HG02938 (cell line): Measurements from ENCODE around the gene FBH1.
A peak's percentile ranks its signal among the peaks of the same experiment; 100 is the strongest.
"Not testable (repeated sequence)": the region's sequence is repeated elsewhere in the genome, so short reads cannot be mapped to it uniquely, and the experiment has no call there.

Experiments
- ATAC-seq: cut with Tn5 transposase; IDR thresholded peaks from one replicate; pipeline ENCODE4 v1.9.1; 2021; ENCODE audit warnings: mild to moderate bottlenecking, moderate library complexity; ENCODE audit not compliant: unreplicated experiment

FBH1 gene

DNA sequence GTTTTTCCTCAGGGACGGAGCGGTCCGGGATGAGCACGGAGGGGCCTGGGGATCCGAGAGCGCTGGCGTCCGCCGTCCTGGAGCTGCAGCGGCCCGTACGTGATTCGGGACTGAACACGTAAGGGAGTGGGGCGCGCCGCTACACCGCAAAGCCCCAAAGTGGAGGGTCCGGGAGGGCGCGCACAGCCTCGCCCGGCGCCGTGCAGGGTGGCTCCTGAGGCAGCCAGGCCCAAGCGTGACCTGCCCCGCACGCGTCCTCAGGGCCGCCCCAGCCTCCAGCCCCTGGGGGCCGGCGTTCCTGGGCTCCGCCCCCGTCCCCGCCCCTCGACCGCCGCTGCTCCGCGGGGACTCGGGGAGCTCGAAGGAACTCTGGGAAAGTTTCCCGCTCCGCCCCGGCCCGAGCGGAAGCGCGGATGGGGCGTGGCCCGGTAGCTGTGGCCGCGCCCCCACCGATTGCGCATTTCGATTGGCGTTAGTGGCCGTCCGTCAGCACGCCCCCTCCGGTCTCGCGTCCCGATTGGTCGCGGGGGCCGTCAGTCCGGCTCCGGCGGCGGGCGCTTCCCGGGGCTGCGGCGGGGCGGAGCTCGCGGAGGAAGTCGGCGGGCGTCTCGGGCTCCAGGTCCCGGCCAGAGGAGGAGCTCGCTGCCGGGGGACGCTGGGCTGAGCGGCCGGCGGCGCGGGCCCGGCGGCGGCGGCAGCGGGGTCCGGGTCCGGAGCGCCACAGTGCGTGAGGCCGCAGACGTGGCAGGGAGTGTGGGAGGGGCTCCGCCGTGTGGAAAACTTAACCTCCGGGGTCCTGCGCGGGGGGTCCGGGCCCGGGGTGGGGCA is at the start of gene FBH1, which contains the start of gene ANKRD16:
FBH1 (plus strand) TSS at position 620 of the 828 bp plus-strand sequence; CDS start at position 723, 103 bp downstream.
ANKRD16 (minus strand) TSS at position 270 of the 828 bp plus-strand sequence. CDS start 539 bp downstream, outside the sequence.
- ATAC-seq: peak; percentile 83

DNA sequence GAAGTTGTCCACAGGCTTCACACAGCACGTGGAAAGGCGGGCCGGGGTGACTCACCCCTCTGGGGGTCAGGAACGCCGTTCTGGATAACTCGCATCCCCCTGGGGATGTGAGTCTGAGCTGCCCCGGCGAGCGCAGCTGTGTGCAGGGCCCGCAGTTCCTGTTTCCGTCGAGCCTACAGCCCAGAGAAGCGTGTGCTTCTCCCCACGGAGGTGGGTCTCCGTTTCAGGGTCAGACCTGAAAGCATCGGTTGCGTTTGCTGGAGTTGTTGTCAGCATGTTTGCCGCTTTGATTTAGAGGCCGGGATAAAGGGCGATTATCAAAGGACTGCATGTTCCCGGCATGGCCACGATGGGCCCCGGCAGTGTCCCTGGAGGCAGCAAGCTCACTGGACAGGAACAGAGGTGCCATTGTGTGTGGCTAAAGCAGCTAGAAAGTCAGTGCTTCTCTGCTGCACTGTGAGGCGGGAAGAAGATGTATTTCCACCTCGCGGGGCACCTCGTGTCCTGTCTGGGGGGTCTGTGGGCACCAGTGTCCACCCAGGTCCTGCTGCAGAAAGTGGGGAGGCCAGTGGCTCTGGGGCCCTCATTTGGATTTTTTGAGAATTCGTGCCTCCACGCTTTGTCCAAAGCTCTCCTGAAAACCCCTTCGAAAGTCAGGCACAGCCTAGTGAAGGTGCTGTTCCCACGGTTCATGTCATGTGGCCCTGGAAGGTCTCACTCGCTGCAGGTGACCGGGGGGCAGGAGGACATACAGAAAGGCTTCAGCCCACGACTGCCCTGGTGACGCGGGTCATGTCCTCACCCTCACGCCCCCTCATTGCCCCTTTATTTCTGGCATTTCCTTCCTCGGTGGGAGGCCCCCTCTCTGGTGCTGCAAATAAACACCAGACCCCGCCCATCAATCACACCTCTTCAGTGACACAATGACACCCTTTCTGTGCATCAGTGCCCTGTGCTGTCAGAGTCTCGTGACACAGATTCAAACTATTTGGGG is 49.4 kb upstream of the FBH1 start:
- peak; percentile 63 for ATAC-seq

DNA sequence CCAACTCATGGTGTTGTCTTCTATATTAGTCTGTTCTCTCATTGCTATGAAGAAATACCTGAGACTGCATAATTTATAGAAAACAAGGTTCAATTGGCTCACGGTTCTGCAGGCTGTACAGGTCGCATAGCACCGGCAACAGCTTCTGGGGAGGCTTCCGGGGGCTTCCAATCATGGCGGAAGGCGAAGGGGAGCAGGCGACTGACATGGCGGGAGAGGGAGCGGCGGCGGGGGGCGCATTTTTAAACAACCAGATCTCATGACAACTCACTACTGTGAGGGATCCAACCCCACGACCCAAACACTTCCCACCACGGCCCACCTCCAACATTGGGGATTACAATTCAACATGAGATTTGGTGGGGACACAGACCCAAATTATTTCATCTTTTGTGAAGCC is 48.1 kb upstream of the FBH1 start:
- no peak for ATAC-seq

DNA sequence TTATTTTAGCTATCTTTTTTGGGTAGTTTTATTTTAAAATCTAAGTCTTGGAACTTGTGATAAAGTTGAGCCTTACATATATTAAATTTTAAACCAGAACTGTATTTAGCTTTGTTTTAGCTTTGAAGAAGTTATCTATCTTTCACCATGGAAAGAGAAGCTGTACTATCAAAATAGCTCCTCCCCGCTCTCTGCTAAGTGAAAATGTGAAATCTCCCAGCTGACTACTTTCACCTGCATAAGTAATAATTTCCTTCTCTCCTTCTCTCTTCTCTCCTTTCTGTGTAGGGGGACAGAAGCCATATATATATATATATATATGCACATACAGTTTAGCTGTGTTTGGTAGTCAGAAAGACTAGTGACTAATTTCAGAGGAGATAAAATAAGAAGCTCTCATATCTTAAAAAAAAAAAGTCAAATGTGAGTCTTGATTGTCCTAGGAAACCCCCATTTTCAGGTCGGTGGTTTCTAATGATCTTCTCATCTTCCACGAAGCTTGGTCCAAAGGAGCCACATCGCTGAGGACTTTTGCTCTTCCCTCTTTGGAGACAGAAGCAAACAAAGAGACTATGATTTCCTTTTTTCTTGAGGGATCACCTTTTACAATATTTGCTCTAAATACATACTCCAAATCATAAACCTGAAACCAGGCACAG is 46.2 kb upstream of the FBH1 start:
- no peak for ATAC-seq

DNA sequence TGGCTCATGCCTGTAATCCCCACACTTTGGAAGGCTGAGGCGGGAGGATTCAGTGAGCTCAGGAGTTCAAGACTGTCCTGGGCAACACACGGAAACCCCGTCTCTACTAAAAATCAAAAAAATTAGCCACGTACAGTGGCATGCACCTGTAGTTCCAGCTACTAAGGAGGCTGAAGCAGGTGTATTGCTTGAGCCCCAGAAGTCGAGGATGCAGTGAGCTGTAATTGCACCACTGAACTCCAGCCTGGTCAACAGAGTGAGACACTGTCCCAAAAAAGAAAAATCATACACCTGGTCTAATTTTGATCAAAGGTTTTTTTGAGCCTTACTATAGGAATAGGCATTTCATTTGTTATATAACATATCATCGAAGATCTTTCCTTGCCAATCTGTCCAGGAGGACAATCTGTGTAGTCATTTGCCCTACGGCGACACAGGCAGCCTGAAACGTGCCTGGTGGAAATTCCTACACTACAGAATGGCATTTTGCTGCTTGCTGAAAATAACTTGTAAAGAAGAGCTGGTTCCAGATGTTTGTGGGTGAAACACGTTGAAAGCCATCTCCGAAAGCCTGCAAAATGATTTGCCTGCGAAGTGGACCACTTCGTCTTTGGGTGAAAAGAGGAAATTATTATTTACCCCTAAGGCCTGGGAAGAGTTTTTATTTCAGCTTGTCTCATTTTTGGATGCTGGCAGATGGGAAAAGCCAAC is 45.5 kb upstream of the FBH1 start:
- ATAC-seq: no peak

DNA sequence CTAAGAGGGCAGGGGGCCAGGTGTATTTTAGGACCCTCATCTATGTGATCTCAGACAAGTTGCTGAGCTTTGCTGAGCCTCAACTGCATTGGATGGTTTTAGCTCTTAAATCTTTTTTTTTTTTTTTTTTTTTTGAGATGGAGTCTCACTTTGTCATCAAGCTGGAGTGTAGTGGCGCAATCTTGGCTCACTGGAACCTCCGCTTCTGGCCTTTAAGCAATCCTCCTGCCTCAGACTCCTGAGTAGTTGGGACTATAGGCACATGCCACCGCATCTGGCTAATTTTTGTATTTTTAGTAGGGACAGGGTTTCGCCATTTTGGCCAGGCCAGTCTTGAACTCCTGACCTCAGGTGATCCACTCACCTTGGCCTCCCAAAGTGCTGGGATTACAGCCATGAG is 43.4 kb upstream of the FBH1 start:
- not testable (repeated sequence) for ATAC-seq

DNA sequence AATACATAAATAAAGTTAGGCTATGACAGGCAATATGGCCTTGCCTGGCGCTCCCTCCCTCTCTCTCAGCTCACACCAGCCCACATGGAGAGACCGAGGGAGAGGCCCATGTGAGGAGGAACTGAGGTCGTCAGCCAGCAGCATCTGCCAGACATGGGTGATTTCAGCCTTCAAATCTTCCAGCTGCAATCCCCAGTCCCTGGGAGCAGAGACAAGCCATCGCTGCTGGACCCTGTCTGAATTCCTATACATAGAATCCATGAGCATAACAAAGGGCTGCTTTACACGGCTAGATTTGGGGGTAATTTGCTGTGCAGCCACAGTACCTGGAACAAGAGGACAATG is 35.9 kb upstream of the FBH1 start:
- ATAC-seq: no peak

DNA sequence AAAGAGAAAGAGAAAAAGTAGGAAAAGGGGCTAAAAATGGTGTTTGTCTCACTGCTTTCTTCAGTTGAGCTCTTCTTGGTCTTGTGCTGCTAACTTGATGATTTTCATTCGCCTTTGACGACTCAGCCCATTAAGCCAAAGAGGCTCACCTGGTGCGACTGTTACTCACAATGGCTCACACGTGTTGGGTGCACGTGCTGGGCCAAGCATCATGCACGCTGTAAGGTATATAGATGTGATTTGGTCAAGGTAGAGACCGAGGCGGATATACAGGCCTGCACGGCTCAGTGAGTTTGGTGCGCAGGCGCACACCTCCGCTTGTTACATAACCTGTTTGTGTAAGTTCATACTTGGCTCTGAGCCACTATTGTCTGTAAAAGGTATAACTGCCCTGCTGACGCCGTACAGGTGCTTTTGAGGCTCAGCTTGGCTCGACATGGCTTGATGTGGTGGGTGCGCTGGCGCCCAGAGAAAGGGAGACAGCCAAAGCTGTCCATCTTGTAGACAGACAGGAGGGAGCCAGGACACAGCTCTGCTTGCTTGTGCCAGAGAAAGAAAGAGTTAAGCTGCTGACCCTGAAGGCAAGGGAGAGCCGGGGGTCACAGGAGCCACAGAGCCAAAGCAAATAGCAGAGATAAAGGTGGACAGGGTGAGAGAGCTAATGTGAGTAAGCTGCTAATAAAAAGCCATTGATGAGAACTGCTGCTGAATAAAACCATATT is 33.9 kb upstream of the FBH1 start:
- ATAC-seq: no peak

DNA sequence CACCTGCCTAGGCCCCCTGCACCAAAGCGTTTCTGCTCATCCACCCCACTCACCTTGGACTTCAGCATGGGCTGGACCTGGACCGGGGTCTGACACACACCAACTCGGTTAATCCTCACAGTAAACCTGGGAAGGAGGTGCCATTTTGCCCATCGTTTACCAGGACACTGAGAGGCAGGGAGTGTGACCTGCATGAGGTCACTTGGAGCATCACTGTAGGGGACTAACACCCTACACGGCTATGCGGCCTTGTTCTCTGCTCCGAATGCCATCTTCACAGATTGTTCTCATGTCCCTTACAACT is 33.4 kb upstream of the FBH1 start:
- no peak for ATAC-seq

DNA sequence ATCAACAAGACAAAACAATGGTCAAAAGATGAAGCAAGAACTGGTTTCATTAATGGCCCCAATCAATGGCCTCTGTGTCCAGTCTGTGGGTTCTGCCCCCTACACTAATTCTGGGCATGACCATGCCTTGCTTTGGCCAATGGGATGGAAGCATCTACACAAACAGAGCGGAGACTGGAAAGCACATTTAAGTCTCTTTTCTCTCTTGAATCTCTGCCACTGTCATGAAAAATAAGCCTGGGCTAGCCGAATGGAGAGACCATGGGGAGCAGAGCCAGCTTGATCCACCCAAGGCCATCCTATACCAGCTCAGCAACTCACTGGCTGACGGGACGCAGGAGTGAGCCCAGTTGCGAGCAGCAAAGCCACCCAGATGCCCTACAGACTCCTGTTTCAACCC is 31.2 kb upstream of the FBH1 start:
- ATAC-seq: no peak

DNA sequence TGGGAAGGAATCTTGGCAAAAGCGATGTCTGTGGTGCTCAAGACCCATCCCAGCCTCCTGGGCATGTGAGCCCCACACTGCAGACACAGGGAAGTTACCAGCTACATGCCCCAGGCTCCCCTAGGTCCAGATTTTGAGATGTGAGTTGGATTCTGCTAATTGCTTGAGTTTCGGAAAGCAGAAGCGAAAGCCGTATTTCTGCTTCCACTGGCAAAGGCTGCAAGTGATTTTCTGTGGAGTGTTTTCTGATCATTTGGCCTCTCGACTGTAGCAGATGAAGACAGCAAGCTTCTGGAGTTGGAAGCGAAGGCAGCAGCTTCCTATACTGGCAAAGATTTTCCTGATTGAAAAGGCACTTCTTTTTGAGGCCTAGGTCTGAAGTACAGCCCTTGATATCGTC is 30.0 kb upstream of the FBH1 start:
- no peak for ATAC-seq

DNA sequence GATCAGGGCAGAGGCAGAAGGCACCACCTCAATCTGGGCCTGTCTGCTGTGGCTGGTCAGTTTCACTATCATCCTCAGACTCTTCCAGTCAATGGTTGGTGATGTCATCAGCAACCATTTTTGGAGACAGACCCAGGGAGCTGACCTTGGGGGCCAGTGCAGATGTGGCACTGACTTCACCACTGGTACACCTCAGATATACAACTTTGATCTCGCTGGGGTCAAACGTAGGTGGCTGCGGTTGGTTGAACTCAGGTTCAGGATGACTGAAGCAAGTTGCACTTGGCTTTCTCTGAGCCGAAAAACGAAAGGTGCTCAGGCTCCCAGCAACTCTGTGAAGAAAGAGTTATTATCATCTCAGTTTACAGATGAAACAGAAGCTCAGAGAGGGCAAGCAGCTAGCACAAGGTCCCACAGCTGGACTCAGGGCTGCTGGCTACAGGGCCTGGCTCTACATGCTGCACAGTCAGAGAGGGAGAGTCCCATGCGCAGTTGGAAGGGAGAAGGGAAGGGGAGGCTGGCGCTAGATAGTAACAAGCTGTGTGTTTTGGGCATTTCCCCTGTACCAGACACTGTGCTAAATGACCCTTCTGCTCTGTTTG is 27.6 kb upstream of the FBH1 start:
- peak; percentile 96 for ATAC-seq

DNA sequence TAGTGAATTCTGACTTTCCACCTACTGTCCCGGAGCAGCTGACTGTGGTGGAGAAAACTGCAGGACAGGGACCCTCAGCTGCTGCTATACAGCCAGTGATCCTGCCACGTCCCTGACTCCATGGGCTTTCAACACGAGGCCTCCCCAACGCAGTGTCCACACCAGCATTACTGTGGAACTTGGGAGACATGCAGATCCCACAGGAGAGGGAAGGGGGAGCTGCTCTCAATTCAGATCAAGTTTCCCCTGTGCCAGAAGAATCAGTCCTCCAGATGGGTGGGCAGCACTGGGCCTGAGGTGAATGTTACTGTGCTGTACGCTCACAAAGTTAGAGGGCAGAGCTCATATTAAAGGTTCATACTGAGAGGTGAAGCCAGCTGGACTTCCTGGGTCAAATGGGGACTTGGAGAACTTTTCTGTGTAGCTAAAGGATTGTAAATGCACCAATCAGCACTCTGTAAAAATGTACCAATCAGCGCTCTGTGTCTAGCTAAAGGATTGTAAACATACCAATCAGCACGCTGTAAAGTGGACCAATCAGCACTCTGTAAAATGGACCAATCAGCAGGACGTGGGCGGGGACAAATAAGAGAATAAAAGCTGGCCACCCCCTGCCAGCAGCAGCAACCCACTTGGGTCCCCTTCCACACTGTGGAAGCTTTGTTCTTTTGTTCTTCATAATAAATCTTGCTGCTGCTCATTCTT is 26.9 kb upstream of the FBH1 start:
- ATAC-seq: not testable (repeated sequence)

DNA sequence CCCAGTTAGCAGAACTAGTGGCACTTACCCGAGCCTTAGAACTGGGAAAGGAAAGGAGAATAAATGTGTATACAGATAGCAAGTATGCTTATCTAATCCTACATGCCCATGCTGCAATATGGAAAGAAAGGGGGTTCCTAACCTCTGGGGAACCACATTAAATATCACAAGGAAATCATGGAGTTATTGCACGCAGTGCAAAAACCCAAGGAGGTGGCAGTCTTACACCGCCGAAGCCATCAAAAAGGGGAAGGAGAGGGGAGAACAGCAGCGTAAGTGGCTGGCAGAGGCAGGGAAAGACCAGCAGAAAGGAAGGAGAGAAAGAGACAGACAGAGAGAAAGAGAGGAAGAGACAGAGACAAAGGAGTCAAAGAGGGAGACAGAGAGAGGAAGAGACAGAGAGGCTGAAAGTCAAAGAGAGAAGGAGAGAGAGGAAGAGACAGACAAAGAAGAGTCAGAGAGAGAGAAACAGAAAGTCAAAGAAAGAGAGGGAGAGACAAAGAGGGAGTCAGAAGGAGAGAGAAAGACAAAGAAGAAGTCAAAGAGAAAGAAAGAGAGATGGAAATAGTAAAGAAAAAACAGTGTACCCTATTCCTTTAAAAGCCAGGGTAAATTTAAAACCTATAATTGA is 23.5 kb upstream of the FBH1 start:
- not testable (repeated sequence) for ATAC-seq

DNA sequence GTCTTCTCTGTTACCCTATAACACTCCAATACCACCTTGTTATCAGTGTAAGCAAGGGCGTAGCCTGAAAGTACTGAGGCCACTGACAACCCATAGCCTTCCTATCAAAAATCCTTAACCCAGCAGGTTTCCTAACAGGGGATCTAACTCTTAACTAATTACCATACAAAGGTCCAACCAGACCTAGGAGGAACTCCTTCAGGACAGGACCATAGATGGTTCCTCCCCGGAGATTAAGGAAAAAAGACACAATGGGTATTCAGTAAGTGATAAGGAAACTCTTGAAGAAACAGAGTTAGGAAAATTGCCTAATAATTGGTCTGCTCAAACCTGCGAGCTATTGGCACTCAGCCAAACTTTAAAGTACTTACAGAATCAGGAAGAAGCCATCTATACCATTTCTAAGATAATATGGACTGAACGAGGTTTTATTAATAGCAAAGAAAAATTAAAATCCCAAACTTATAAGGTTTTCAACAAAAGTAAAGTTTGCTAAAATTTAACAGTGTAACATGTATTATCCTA is 22.9 kb upstream of the FBH1 start:
- ATAC-seq: not testable (repeated sequence)

DNA sequence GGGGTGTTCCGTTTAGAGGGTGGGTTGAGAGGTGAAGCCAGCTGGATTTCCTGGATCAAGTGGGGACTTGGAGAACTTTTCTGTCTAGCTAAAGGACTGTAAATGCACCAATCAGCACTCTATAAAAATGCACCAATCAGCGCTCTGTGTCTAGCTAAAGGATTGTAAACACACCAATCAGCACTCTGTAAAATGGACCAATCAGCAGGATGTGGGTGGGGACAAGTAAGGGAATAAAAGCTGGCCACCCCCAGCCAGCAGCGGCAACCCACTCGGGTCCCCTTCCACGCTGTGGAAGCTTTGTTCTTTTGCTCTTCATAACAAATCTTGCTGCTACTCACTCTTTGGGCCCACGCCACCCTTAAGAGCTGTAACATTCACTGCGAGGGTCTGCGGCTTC is 21.7 kb upstream of the FBH1 start:
- not testable (repeated sequence) for ATAC-seq

DNA sequence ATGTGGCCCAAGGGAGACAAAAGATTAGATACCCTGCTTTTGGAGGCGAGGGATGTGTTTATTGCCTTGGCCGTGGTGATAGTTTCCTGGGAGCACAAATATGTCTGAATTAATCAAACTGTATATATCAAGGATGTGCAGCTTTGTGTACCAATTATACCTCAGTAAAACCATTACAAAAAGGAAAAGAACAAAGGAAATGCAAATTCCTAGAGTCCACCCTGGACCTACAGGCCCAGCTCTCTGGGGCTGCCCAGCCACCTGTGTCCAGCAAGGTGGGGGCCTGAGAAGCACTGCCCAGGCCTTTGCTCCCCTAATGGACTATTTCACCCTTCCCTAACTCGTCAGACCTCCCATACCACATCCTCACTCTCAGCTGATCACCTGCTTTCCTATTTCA is 20.9 kb upstream of the FBH1 start:
- no peak for ATAC-seq

DNA sequence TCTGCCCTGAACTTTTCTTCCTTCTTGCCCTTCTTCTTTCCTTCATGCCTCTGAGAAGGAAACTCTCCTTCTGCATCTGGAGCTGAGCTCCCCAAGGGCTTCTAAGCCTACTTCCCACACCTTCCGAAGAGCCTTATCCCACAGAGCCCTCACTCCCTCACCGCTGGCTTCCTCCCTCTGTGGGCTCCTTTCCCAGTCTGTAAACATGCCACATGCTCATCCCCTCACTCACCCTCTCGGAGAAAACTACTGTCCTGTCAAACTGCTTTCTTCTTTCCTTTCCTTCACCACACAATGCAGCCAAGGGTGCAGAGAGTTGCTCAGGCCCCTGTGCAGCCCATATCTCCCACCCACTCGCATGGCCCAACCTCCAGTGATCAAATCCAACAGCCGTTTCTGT is 18.4 kb upstream of the FBH1 start:
- ATAC-seq: no peak
